ENCODE results near the gene SLC25A23. TPM values are rescaled to one million over a fixed set of nuclear protein-coding genes. Genes with fewer than 3 reads are reported as not detected.

SLC25A23 gene
- total and polyA plus RNA-seq, 3 donors from 2014 or later, result 26.9 to 38.5 (median 34.3) TPM

DNA sequence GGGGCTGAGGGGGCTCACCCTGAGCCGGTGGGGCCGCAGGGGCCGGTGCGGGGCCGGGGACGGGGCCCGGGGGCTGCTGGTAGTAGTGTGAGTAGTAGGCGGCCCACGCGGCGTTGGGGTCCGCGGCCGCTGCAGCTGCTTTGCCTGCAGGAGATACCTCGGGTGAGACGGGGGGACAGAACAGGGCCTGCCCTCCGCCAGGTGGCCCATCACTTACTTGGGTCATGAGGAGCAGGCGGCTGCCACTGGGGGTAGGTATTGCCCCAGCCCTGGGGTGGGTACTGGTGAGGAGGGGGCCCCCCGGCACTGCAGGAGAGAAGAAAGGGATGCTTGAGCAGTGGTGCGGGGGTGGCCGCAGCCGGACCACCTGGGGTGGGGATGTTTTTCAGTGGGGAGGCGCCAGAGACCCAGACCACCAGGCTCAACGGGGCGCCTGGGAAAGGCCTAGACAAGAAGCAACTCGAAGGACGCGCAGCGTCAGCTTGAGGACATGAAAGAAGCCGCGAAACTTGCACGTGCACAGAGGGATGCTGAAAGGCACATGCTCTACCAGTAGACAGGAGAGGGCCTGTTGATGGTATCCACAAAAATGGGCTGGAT is 43.9 kb downstream of the SLC25A23 start:
- intact Hi-C loops (cut with DNase I; ENCODE audit: low total_unique reads), result no loop called here
- Histone ChIP-seq H3K27ac (no peak overlapping the region), H3K27me3 (no peaks in the 10 kb centered on the region), H3K36me3 (ENCODE audit: low read depth, missing control alignments) (no peaks in the 10 kb centered on the region), H3K4me1 (peaks cover 11% of the 10 kb centered on the region), H3K4me3 (no peak overlapping the region), H3K9me3 (no peaks in the 10 kb centered on the region)
- TF ChIP-seq, protein P1, sequence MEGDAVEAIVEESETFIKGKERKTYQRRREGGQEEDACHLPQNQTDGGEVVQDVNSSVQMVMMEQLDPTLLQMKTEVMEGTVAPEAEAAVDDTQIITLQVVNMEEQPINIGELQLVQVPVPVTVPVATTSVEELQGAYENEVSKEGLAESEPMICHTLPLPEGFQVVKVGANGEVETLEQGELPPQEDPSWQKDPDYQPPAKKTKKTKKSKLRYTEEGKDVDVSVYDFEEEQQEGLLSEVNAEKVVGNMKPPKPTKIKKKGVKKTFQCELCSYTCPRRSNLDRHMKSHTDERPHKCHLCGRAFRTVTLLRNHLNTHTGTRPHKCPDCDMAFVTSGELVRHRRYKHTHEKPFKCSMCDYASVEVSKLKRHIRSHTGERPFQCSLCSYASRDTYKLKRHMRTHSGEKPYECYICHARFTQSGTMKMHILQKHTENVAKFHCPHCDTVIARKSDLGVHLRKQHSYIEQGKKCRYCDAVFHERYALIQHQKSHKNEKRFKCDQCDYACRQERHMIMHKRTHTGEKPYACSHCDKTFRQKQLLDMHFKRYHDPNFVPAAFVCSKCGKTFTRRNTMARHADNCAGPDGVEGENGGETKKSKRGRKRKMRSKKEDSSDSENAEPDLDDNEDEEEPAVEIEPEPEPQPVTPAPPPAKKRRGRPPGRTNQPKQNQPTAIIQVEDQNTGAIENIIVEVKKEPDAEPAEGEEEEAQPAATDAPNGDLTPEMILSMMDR (IDR thresholded peaks at IDR 0.05), result no peak
- TF ChIP-seq POLR2A (IDR thresholded peaks at IDR 0.05), result no peak
- DNase-seq, result no peak
- WGBS, 2 donors, result 95 to 97% methylated on average over 15 to 32 of the region's 32 CpGs

DNA sequence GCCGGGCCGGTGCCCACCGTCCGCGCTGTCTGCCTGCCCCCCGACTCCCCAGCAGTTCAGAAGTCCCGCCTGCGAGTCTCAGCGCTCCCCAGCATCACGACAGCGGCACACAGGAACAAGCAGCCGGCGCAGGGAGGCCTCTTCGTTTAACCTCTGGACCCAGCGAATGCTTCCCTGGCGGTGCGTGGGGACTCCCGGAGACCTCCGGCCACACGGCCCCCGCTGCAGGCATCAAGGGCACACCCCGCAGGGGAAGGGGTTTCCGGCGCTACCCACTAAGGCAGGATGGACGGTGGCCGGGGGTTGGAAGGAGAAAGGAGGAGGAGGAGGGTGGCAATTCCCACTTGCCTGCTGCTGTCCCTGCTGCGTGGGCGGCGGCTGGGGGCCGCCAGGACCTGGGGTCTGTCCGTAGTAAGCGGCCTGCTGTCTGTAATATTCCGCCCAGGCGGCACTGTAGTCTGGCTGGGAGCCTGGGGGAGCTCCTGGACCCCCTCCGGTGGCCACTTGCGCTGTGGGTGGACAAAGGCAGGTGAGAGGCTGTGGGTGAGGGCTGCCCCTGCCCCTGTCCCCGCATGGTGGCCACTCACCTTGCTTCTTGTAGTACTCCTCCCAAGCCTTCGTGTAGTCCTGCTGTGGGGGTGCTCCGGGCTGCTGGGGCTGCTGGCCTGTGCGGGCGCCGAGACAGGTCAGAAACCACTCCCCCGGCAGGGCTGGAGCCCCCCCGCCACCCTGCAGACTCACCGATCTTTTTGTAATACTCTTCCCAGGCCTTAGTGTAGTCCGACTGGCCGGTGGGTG is 44.6 kb downstream of the SLC25A23 start:
- DNase-seq, result no peak
- H3K9me3 ChIP-seq, result no peaks in the 10 kb centered on the region
- peaks cover 11% of the 10 kb centered on the region for H3K4me1 ChIP-seq
- TF ChIP-seq POLR2A (IDR thresholded peaks at IDR 0.05), result no peak
- TF ChIP-seq, protein P1 (IDR thresholded peaks at IDR 0.05), result no peak
- intact Hi-C loops (cut with DNase I; ENCODE audit: low total_unique reads), result no loop called here
- H3K27me3 ChIP-seq, result no peaks in the 10 kb centered on the region
- H3K27ac ChIP-seq, result no peak overlapping the region
- H3K4me3 ChIP-seq, result no peak overlapping the region
- no peaks in the 10 kb centered on the region for H3K36me3 ChIP-seq (ENCODE audit: low read depth, missing control alignments)
- 85 to 90% methylated on average over 25 to 47 of the region's 47 CpGs for WGBS, 2 donors

DNA sequence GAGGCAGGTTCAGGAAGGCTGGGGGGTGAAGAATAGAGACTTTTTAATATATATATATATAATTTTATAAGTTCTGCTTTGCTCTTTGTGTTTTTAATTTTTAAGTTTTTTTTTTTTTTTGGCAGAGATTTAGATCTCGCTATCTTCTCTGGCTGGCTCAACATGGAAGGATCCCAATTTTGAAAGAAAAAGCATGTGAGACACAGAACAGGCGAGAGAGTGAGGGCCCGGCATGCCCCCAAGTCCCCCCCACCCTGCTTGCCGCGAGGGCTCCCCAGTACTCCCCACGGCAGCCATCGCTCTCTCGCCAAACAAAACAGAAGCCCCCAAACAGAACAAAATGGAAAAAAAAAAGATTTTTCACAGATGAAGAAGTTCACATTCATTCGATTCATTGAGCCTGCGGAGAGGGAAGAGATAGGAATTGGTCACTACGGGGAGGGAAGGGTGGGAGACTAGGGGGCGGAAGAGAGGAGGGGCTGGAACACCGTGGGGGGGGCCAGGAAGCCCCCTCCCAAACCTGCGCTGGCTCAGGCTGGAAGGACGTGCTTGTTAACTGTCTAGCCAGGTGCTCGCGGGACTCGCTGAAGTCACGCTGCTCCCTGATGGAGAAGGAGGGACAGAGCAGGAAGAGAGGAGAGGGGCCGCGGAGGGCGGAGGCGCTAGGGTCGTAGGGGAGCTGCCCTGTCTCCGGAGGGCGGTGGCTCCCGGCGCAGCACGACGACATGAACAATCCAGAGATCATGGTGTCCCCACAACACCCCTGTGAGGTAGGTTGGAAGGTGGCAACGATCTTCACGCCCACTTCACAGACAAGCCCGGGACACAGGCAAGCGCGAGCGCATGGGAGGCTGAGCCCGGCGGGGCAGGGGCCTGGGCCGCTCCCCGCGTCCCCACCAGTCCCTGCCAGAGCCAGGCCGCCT is 45.6 kb downstream of the SLC25A23 start:
- TF ChIP-seq, protein P1 (IDR thresholded peaks at IDR 0.05), result no peak
- TF ChIP-seq POLR2A (IDR thresholded peaks at IDR 0.05), result no peak
- H3K4me1 ChIP-seq, result peaks cover 11% of the 10 kb centered on the region
- intact Hi-C loops (cut with DNase I; ENCODE audit: low total_unique reads), result no loop called here
- no peak overlapping the region for H3K4me3 ChIP-seq
- H3K36me3 ChIP-seq (ENCODE audit: low read depth, missing control alignments), result no peaks in the 10 kb centered on the region
- WGBS, 2 donors, result 61 to 70% methylated on average over 39 to 42 of the region's 42 CpGs
- H3K27me3 ChIP-seq, result no peaks in the 10 kb centered on the region
- no peak for DNase-seq
- H3K27ac ChIP-seq, result peak overlapping the region in 1 of 2 donors; percentile 67
- H3K9me3 ChIP-seq, result no peaks in the 10 kb centered on the region

DNA sequence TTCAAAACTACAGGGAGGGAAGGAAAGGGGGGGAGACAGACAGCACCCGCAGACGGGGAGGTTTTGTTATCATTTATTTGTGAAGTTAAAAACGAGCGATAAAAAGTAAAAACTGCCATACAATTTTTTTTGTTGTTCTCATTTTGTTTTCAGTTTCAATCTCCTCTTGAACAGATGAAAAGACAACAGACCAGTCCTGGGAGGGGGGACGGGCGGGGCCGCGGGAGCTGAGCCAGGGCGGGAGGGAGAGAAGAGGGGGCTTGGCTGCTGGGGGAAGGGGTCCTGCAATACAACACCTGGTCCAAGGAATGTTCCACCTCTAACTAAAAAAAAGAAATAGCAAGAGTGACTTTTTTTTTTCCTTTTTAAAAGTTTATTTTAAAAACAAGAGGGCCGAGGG is 46.3 kb downstream of the SLC25A23 start:
- TF ChIP-seq POLR2A (IDR thresholded peaks at IDR 0.05), result no peak
- TF ChIP-seq, protein P1 (IDR thresholded peaks at IDR 0.05), result no peak
- H3K4me3 ChIP-seq, result no peak overlapping the region
- H3K27me3 ChIP-seq, result no peaks in the 10 kb centered on the region
- no peaks in the 10 kb centered on the region for H3K36me3 ChIP-seq (ENCODE audit: low read depth, missing control alignments)
- no peaks in the 10 kb centered on the region for H3K9me3 ChIP-seq
- 47 to 48% methylated on average over 10 of the region's 10 CpGs for WGBS, 2 donors
- no peak for DNase-seq
- peaks cover 11% of the 10 kb centered on the region for H3K4me1 ChIP-seq
- peak overlapping the region in 1 of 2 donors; percentile 67 for H3K27ac ChIP-seq
- intact Hi-C loops (cut with DNase I; ENCODE audit: low total_unique reads), result no loop called here
